ENCODE data around the gene KCNMA1. TPM values are rescaled to one million over a fixed set of nuclear protein-coding genes. Genes with fewer than 3 reads are reported as not detected.

The KCNMA1 gene
- total and polyA plus RNA-seq, 9 of the 15 experiments (the other 6 are each of a cell fraction or from before 2014, with no cell fraction given): 0.01 to 0.95 (median 0.15) TPM; not detected in 4

- no peak for TF ChIP-seq AFF1 (IDR thresholded peaks at IDR 0.05; ENCODE audit: low read depth in 1 of 2, partially characterized antibody in 2 of 2)
- TF ChIP-seq ZSCAN32 (CRISPR knock-in tag; IDR thresholded peaks at IDR 0.05): no peak
- no peak for TF ChIP-seq ZNF232 (CRISPR knock-in tag; IDR thresholded peaks at IDR 0.05)
- TF ChIP-seq ZC3H4 (CRISPR knock-in tag; IDR thresholded peaks at IDR 0.05; ENCODE audit: borderline replicate concordance): no peak
Observed at GRCh38 chr10:77308084-77308732, 329.4 kb downstream of the KCNMA1 start (continued).

- FAIRE-seq (no peak), ATAC-seq (no peak), DNase-seq (ENCODE audit: extremely low read depth in 1 of 4, low spot score in 3 of 4) (no peak)
- in situ Hi-C loops (cut with MboI) (no loop called here), intact Hi-C loops (cut with micrococcal nuclease) (no loop called here)
- Histone ChIP-seq H4K20me1 (replicated peaks; ENCODE audit: control insufficient read depth, insufficient read depth, low read length) (no peaks in the 10 kb centered on the region), H3K9me3 (replicated peaks; ENCODE audit: control insufficient read depth, insufficient read depth, low read depth, low read length) (no peaks in the 10 kb centered on the region), H2AFZ (ENCODE audit: low read depth, low read length) (no peak overlapping the region), H3K4me1 (replicated peaks in 1 of 2; ENCODE audit: control insufficient read depth in 2 of 2, insufficient read depth in 2 of 2, low read length in 2 of 2) (no peaks in the 10 kb centered on the region), H3K27ac (ENCODE audit: extremely low read depth, low read depth, low read length) (no peak overlapping the region), H3K36me3 (ENCODE audit: control insufficient read depth, insufficient read depth, low read length) (no peaks in the 10 kb centered on the region), H3K9me1 (ENCODE audit: control insufficient read depth, insufficient read depth, low read length) (no peaks in the 10 kb centered on the region), H3K4me3 (no peak overlapping the region), H3K27me3 (ENCODE audit: control insufficient read depth in 2 of 2, insufficient read depth in 2 of 2, low read length in 2 of 2) (peaks cover 0 to 5% of the 10 kb centered on the region in 2 experiments; a peak in 2 of 5 replicates), H3K9ac (ENCODE audit: insufficient read depth in 1 of 2, low read depth in 2 of 2, low read length in 2 of 2) (no peak overlapping the region), H3K79me2 (ENCODE audit: control insufficient read depth, insufficient read depth, low read length) (no peaks in the 10 kb centered on the region), H3K4me2 (ENCODE audit: insufficient read depth, low read length) (no peak overlapping the region)
- ChIA-PET CTCF (ENCODE audit: low intra/inter-chr PET ratio) (no interaction called here), POLR2A (interaction anchor here (0.8 kb wide), 1 partner anchor 23 kb away, joined by 4 read pairs; no protein-coding TSS in a partner anchor)
- WGBS (ENCODE audit: insufficient coverage, low coverage, missing lambda C conversion rate): 0% methylated on average over 4 of the region's 4 CpGs
- no TSS peak for BruUV-seq (replicated peaks)
- TF ChIP-seq EZH2 (IDR thresholded peaks at IDR 0.05; ENCODE audit: borderline replicate concordance, low read depth, low read length) (no peak), CTBP1 (IDR thresholded peaks at IDR 0.05; ENCODE audit: borderline replicate concordance) (no peak), BRCA1 (IDR thresholded peaks at IDR 0.05) (no peak), BRCA1 (CRISPR knock-in tag; IDR thresholded peaks at IDR 0.05) (no peak), ZNF511 (CRISPR knock-in tag; IDR thresholded peaks at IDR 0.05) (no peak), ZNF766 (CRISPR knock-in tag; conservative IDR thresholded peaks at IDR 0.05) (no peak), SUPT5H (IDR thresholded peaks at IDR 0.05) (no peak), EHMT2 (IDR thresholded peaks at IDR 0.05) (no peak), MEF2D (tag; conservative IDR thresholded peaks at IDR 0.05; ENCODE audit: low read depth) (no peak), RBM15 (IDR thresholded peaks at IDR 0.05; ENCODE audit: insufficient read depth, low read length) (no peak), SAFB (IDR thresholded peaks at IDR 0.05; ENCODE audit: borderline replicate concordance, low read depth, low read length) (no peak), SP1 (CRISPR knock-in tag; IDR thresholded peaks at IDR 0.05) (no peak)
- TF ChIP-seq, protein P1, sequence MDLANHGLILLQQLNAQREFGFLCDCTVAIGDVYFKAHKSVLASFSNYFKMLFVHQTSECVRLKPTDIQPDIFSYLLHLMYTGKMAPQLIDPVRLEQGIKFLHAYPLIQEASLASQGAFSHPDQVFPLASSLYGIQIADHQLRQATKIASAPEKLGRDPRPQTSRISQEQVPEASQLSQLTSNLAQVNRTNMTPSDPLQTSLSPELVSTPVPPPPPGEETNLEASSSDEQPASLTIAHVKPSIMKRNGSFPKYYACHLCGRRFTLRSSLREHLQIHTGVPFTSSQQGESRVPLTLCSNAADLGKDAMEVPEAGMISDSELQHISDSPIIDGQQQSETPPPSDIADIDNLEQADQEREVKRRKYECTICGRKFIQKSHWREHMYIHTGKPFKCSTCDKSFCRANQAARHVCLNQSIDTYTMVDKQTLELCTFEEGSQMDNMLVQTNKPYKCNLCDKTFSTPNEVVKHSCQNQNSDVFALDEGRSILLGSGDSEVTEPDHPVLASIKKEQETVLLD (IDR thresholded peaks at IDR 0.05): no peak
Observed at GRCh38 chr10:77306666-77307065, 330.9 kb downstream of the KCNMA1 start.
